ENCODE data around the gene ELOVL5. TPM values are rescaled to one million over a fixed set of nuclear protein-coding genes. Genes with fewer than 3 reads are reported as not detected.
A peak's percentile ranks its signal among the peaks of the same experiment; 100 is the strongest.

Gene ELOVL5
- total RNA-seq, 1 donor from 2014 or later = 133 TPM

DNA sequence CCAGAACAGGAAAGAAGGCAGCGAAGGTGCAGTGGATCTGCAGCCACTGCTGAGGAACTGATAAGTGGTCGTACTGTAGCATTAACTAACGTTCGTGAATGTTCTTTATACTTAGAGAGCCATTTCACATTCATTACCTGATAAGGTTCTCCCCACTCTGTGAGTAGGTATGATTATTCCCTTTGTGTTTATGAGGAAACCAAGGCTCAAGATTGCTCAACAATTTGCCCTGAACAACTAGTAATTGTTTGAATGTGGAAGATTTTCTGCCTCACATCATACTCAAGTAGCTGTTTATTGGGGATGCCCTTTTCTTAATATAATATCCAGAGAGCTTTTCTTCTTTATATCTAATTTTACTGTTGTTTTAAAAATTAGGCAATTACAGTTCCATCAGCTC is 24.9 kb upstream of the ELOVL5 start:
- Mint-ChIP-seq H3K4me3 (ENCODE audit: low read depth) (no peak overlapping the region), H3K4me1 (ENCODE audit: low read depth) (peaks cover 9% of the 10 kb centered on the region), H3K27ac (no peak overlapping the region), H3K36me3 (ENCODE audit: low read depth) (no peaks in the 10 kb centered on the region), H3K27me3 (ENCODE audit: low read depth) (peaks cover 42% of the 10 kb centered on the region), H3K9me3 (no peaks in the 10 kb centered on the region)
- intact Hi-C loops (cut with micrococcal nuclease) = no loop called here
- DNase-seq (ENCODE audit: low spot score) = no peak

DNA sequence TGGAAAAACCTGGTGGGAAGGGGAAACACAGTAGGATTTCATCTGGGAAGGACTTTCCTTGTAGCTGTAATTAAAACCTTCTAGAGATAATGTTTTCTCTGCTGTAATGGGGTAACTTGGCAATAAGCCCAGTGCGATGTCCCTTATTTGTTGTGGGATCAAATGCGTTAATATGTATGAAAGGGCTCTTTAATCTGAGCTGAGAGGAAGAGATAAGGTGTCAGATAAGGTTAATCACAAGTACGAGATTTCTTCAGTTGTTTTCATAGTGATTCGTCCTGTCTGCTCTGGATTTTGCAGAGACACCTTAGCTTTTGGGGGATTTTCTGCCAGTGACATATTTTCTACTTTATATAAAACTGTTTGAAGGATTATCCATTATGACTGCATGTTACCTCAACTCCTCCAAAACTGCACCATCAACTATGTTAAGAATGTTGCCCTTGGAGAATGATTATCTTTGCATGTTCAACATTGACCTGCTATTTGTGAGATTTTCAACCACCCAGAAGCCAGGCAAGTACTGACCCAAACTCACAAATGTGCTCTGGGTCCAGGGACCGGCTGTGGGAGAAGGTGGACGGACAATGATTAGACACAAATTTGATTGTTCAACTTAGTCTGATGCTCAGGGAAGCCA is 21.2 kb upstream of the ELOVL5 start:
- peaks cover 20% of the 10 kb centered on the region for H3K27me3 Mint-ChIP-seq (ENCODE audit: low read depth)

GRCh38 chr6:53369051-53369450 is 20.3 kb upstream of the ELOVL5 start:
- Mint-ChIP-seq H3K9me3 (peaks cover 8% of the 10 kb centered on the region), H3K27ac (no peak overlapping the region), H3K4me1 (ENCODE audit: low read depth) (peaks cover 12% of the 10 kb centered on the region), H3K4me3 (ENCODE audit: low read depth) (no peak overlapping the region), H3K27me3 (ENCODE audit: low read depth) (peaks cover 15% of the 10 kb centered on the region), H3K36me3 (ENCODE audit: low read depth) (peaks cover 5% of the 10 kb centered on the region)
- DNase-seq (ENCODE audit: low spot score) = no peak
- intact Hi-C loops (cut with micrococcal nuclease) = no loop called here

More for the DNA sequence above, 21.2 kb upstream of the ELOVL5 start:
- peaks cover 5% of the 10 kb centered on the region for H3K36me3 Mint-ChIP-seq (ENCODE audit: low read depth)
- H3K9me3 Mint-ChIP-seq = peaks cover 8% of the 10 kb centered on the region
- no peak for DNase-seq (ENCODE audit: low spot score)
- no peak overlapping the region for H3K4me3 Mint-ChIP-seq (ENCODE audit: low read depth)
- intact Hi-C loops (cut with micrococcal nuclease) = no loop called here
- H3K27ac Mint-ChIP-seq = no peak overlapping the region
- peaks cover 12% of the 10 kb centered on the region for H3K4me1 Mint-ChIP-seq (ENCODE audit: low read depth)

DNA sequence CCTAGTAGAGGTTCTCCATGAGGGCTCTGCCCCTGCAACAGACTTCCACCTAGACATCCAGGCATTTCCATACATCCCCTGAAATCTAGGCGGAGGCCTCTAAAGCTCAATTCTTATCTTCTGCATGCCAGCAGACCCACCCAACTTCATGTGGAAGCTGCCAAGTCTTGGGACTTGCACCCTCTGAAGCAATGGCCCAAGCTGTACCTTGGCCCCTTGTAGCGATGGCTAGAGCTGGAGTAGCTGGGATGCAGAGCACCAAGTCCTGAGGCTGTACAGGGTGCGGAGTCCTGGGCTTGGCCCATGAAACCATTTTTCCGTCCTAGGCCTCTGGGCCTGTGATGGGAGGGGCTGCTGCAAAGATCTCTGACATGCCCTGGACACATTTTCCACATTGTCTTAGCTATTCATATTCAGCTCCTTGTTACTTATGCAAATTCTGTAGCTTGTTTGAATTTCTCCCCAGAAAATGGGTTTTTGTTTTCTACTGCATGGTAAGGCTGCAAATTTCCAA is 17.4 kb upstream of the ELOVL5 start:
- Mint-ChIP-seq H3K36me3 (ENCODE audit: low read depth) (peaks cover 5% of the 10 kb centered on the region), H3K27me3 (ENCODE audit: low read depth) (peaks cover 10% of the 10 kb centered on the region), H3K9me3 (peaks cover 8% of the 10 kb centered on the region), H3K4me3 (ENCODE audit: low read depth) (no peak overlapping the region), H3K4me1 (ENCODE audit: low read depth) (peaks cover 26% of the 10 kb centered on the region), H3K27ac (no peak overlapping the region)
- DNase-seq (ENCODE audit: low spot score) = no peak
- intact Hi-C loops (cut with micrococcal nuclease) = no loop called here

DNA sequence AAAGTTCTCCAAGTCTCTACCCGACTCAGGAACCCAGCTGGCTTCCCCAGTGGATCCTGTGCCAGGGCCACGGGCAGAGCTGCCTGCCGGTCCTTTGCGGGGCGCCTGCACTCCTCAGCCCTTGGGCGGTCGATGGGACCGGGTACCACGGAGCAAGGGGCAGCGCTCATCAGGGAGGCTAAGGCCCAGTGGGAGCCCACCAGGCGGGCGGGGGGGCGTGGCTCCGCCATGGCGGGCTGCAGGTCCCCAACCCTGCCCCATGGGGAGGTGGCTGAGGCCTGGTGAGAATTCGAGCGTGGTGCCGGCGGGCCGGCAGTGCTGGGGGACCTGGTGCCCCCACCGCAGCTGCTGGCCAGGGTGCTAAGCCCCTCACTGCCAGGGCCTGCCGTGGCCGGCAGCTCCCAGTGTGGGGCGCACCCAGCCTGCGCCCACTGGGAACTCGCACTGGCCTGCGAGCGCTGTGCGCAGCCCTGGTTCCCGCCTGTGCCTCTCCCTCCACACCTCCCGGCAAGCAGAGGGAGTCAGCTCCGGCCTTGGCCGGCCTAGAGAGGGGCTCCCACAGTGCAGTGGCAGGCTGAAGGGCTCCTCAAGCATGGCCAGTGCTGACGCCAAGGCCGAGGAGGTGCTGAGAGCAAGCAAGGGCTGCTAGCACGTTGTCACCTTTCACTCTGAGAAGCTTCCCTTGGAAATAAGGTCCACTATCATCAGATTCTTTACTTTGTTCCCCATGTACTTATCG is 14.8 kb upstream of the ELOVL5 start:
- peaks cover 33% of the 10 kb centered on the region for H3K4me1 Mint-ChIP-seq (ENCODE audit: low read depth)
- no peaks in the 10 kb centered on the region for H3K27me3 Mint-ChIP-seq (ENCODE audit: low read depth)
- intact Hi-C loops (cut with micrococcal nuclease) = loop anchor here (5.0 kb wide), 2 partner anchors 119 to 176 kb away; no protein-coding TSS in a partner anchor
- H3K27ac Mint-ChIP-seq = no peak overlapping the region
- peaks cover 5% of the 10 kb centered on the region for H3K36me3 Mint-ChIP-seq (ENCODE audit: low read depth)
- H3K9me3 Mint-ChIP-seq = peaks cover 8% of the 10 kb centered on the region
- no peak for DNase-seq (ENCODE audit: low spot score)
- H3K4me3 Mint-ChIP-seq (ENCODE audit: low read depth) = no peak overlapping the region

- intact Hi-C loops (cut with micrococcal nuclease) = loop anchor here (2.0 to 5.0 kb wide), 4 partner anchors 47 to 174 kb away; no protein-coding TSS in a partner anchor
- peaks cover 1% of the 10 kb centered on the region for H3K9me3 Mint-ChIP-seq
- H3K36me3 Mint-ChIP-seq (ENCODE audit: low read depth) = no peaks in the 10 kb centered on the region
- H3K27ac Mint-ChIP-seq = peak overlapping the region; percentile 96
- H3K4me1 Mint-ChIP-seq (ENCODE audit: low read depth) = peaks cover 36% of the 10 kb centered on the region
- H3K27me3 Mint-ChIP-seq (ENCODE audit: low read depth) = no peaks in the 10 kb centered on the region
- H3K4me3 Mint-ChIP-seq (ENCODE audit: low read depth) = peak overlapping the region; percentile 65
- DNase-seq (ENCODE audit: low spot score) = peak; percentile 44
Observed at GRCh38 chr6:53361549-53362031, 12.8 kb upstream of the ELOVL5 start.

- peak overlapping the region; percentile 99 for H3K27ac Mint-ChIP-seq
- DNase-seq (ENCODE audit: low spot score) = no peak
- peak overlapping the region; percentile 92 for H3K4me3 Mint-ChIP-seq (ENCODE audit: low read depth)
- no peaks in the 10 kb centered on the region for H3K36me3 Mint-ChIP-seq (ENCODE audit: low read depth)
- H3K4me1 Mint-ChIP-seq (ENCODE audit: low read depth) = peaks cover 36% of the 10 kb centered on the region
- no peaks in the 10 kb centered on the region for H3K9me3 Mint-ChIP-seq
- intact Hi-C loops (cut with micrococcal nuclease) = loop anchor here (2.0 to 5.0 kb wide), 4 partner anchors 46 to 173 kb away; no protein-coding TSS in a partner anchor
- no peaks in the 10 kb centered on the region for H3K27me3 Mint-ChIP-seq (ENCODE audit: low read depth)
Observed at GRCh38 chr6:53360093-53360912, 11.6 kb upstream of the ELOVL5 start.

GRCh38 chr6:53359843-53360092 is 11.0 kb upstream of the ELOVL5 start:
- intact Hi-C loops (cut with micrococcal nuclease) = loop anchor here (1.0 to 5.0 kb wide), 6 partner anchors 11 to 172 kb away; partner anchors contain the start of gene ELOVL5
- no peaks in the 10 kb centered on the region for H3K27me3 Mint-ChIP-seq (ENCODE audit: low read depth)
- no peaks in the 10 kb centered on the region for H3K9me3 Mint-ChIP-seq
- H3K4me3 Mint-ChIP-seq (ENCODE audit: low read depth) = peak overlapping the region; percentile 92
- DNase-seq (ENCODE audit: low spot score) = no peak
- peaks cover 36% of the 10 kb centered on the region for H3K4me1 Mint-ChIP-seq (ENCODE audit: low read depth)
- peak overlapping the region; percentile 99 for H3K27ac Mint-ChIP-seq
- H3K36me3 Mint-ChIP-seq (ENCODE audit: low read depth) = no peaks in the 10 kb centered on the region

- Mint-ChIP-seq H3K9me3 (no peaks in the 10 kb centered on the region), H3K36me3 (ENCODE audit: low read depth) (no peaks in the 10 kb centered on the region), H3K4me3 (ENCODE audit: low read depth) (peak overlapping the region; percentile 92), H3K4me1 (ENCODE audit: low read depth) (peaks cover 36% of the 10 kb centered on the region), H3K27me3 (ENCODE audit: low read depth) (peaks cover 5% of the 10 kb centered on the region), H3K27ac (peak overlapping the region; percentile 99)
- DNase-seq (ENCODE audit: low spot score) = peak; percentile 92
- intact Hi-C loops (cut with micrococcal nuclease) = loop anchor here (1.0 kb wide), 2 partner anchors 11 to 24 kb away; partner anchors contain the start of gene ELOVL5
Observed at GRCh38 chr6:53359095-53359842, 10.5 kb upstream of the ELOVL5 start.

DNA sequence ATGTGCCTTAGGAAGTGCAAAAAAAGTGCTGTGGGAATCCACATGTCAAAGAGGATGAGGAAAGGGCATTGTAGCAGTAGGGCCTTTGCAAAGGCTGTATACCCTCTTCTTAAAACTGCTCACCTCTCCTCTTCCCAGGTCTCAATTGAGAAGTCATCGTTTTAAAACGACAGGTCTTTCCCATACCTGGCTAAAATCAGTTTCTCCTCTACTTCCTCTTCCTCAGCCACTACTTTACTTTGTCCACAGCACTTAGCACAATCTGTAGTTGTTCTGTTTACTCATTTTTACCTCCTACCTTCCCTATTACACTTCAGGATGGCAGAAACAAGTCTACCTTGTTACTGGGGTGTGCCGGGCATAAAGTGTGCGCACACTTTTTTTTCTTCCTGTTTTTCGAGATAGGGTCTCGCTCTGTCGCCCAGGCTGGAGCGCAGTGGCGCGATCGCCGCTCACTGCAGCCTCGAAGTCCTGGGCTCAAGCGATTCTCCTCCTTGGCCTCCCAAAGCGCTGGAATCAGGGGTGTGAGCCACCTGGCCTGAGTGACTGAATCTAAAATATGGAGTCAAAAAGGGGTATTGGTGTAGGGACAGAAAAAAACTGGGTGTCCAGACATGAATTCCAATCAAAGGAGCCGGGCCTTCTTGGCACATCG is 9.8 kb upstream of the ELOVL5 start:
- intact Hi-C loops (cut with micrococcal nuclease) = loop anchor here (1.0 kb wide), 2 partner anchors 10 to 23 kb away; partner anchors contain the start of gene ELOVL5
- Mint-ChIP-seq H3K9me3 (no peaks in the 10 kb centered on the region), H3K36me3 (ENCODE audit: low read depth) (no peaks in the 10 kb centered on the region), H3K27ac (peak overlapping the region; percentile 99), H3K4me3 (ENCODE audit: low read depth) (peak overlapping the region; percentile 92), H3K27me3 (ENCODE audit: low read depth) (peaks cover 7% of the 10 kb centered on the region), H3K4me1 (ENCODE audit: low read depth) (peaks cover 37% of the 10 kb centered on the region)
- no peak for DNase-seq (ENCODE audit: low spot score)

GRCh38 chr6:53357576-53358360 is 9.0 kb upstream of the ELOVL5 start:
- H3K27ac Mint-ChIP-seq = peak overlapping the region; percentile 79
- intact Hi-C loops (cut with micrococcal nuclease) = no loop called here
- no peaks in the 10 kb centered on the region for H3K36me3 Mint-ChIP-seq (ENCODE audit: low read depth)
- peaks cover 13% of the 10 kb centered on the region for H3K27me3 Mint-ChIP-seq (ENCODE audit: low read depth)
- no peak for DNase-seq (ENCODE audit: low spot score)
- no peaks in the 10 kb centered on the region for H3K9me3 Mint-ChIP-seq
- peak overlapping the region; percentile 22 for H3K4me3 Mint-ChIP-seq (ENCODE audit: low read depth)
- H3K4me1 Mint-ChIP-seq (ENCODE audit: low read depth) = peaks cover 38% of the 10 kb centered on the region
